ENCODE data around the gene FSD1.
A peak's percentile ranks its signal among the peaks of the same experiment; 100 is the strongest.

The FSD1 gene

GRCh38 chr19:4367781-4368127, 63.4 kb downstream of the FSD1 start:
- H3K4me3 ChIP-seq (ENCODE audit: low read length) = no peak overlapping the region
- no peak for TF ChIP-seq CTCF (conservative IDR thresholded peaks at IDR 0.05; ENCODE audit: low read length)
- no peak for DNase-seq (ENCODE audit: low read depth)

GRCh38 chr19:4368128-4368820, 63.9 kb downstream of the FSD1 start:
- no peak overlapping the region for H3K4me3 ChIP-seq (ENCODE audit: low read length)
- DNase-seq (ENCODE audit: low read depth) = no peak
- no peak for TF ChIP-seq CTCF (conservative IDR thresholded peaks at IDR 0.05; ENCODE audit: low read length)

GRCh38 chr19:4369109-4369887, 64.9 kb downstream of the FSD1 start:
- H3K4me3 ChIP-seq (ENCODE audit: low read length) = no peak overlapping the region
- peak; percentile 31 for DNase-seq (ENCODE audit: low read depth)
- TF ChIP-seq CTCF (conservative IDR thresholded peaks at IDR 0.05; ENCODE audit: low read length) = no peak

DNA sequence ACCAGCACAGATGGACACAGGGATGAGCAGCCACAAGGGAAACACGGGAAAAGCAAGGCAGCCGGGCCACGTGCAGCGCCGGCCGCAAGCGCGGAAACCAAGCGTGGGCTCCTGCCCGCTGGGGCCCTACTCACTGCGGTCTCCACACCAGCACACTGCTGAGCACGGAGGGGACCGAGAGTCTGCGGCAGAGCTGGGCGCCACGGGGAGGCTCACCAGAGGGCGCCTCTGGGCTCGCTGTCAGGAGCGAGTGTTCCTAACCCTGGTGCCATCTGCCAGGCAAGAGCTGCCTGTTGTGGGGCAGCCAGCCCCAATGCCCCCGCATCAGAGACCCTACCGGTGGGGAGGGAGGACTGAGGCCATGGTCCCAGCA, 65.5 kb downstream of the FSD1 start:
- no peak overlapping the region for H3K4me3 ChIP-seq (ENCODE audit: low read length)
- DNase-seq (ENCODE audit: low read depth) = peak; percentile 65

DNA sequence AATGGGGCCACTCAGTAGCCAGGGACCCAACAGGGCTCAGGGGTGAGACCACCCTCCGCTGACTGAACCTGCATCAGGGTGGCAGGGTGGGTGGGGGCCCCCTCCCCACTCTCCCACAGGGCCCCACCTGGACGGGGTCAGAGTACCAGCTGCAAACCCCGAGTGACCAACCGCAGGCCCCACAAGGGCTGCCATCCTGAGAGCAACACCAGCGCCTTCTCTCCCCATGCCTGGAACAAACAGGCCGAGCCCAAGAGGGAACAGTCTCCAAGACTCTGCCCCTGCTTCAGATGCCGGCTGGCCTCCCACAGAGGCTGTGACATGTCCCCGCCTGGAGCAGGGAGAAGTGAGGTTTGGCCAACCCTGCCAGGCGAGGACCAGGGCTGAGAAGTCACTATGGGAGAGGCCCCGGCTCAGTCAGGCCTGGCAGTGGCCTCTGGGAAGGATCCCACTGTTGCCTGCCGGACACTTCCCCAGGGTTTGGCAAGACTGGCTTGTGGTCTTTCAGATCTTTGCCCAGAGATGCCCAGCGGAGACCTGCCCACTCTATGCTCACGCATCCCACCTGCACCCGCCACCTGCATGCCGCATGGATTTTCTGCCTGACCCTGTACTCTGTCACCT, 66.1 kb downstream of the FSD1 start:
- H3K4me3 ChIP-seq (ENCODE audit: low read length) = no peak overlapping the region
- no peak for DNase-seq (ENCODE audit: low read depth)
- no peak for TF ChIP-seq CTCF (conservative IDR thresholded peaks at IDR 0.05; ENCODE audit: low read length)

More for the DNA sequence above, 65.5 kb downstream of the FSD1 start:
- TF ChIP-seq CTCF (conservative IDR thresholded peaks at IDR 0.05; ENCODE audit: low read length) = peak; percentile 55

GRCh38 chr19:4371247-4372164, 67.1 kb downstream of the FSD1 start:
- DNase-seq (ENCODE audit: low read depth) = no peak
- TF ChIP-seq CTCF (conservative IDR thresholded peaks at IDR 0.05; ENCODE audit: low read length) = no peak
- no peak overlapping the region for H3K4me3 ChIP-seq (ENCODE audit: low read length)
